T-helper 1 cell treated with Interleukin-12 subunit alpha and Interleukin-12 subunit beta and Interleukin-4 antibody, amounts not matched to agents 30 μg/mL and 1 μg/mL, for 36 hours (primary cell): ENCODE data around the gene NCAPG2.
A peak's percentile ranks its signal among the peaks of the same experiment; 100 is the strongest.
"Not testable (repeated sequence)": the region's sequence is repeated elsewhere in the genome, so short reads cannot be mapped to it uniquely, and the experiment has no call there.

Experiments used
- H3K27ac Mint-ChIP-seq: one replicate; pipeline ENCODE4 v1.8.0; 2021; ENCODE audit warnings: mild to moderate bottlenecking, mixed read lengths
- H3K27me3 Mint-ChIP-seq: one replicate; pipeline ENCODE4 v1.8.0; 2021; ENCODE audit warnings: low read depth, mixed read lengths
- H3K36me3 Mint-ChIP-seq: one replicate; pipeline ENCODE4 v1.8.0; 2021; ENCODE audit warnings: low read depth, mixed read lengths
- H3K4me1 Mint-ChIP-seq: one replicate; pipeline ENCODE4 v1.8.0; 2021; ENCODE audit warnings: low read depth, mixed read lengths
- H3K4me3 Mint-ChIP-seq: one replicate; pipeline ENCODE4 v1.8.0; 2021; ENCODE audit warnings: mild to moderate bottlenecking, moderate library complexity, mixed read lengths
- H3K9me3 Mint-ChIP-seq: one replicate; pipeline ENCODE4 v1.8.0; 2021; ENCODE audit warnings: mixed read lengths

NCAPG2 gene

GRCh38 chr7:158685693-158686092 lies 18.9 kb downstream of the NCAPG2 start:
- Mint-ChIP-seq H3K4me1 (no peaks in the 10 kb centered on the region), H3K27ac (no peak overlapping the region), H3K4me3 (no peak overlapping the region), H3K27me3 (no peaks in the 10 kb centered on the region), H3K9me3 (no peaks in the 10 kb centered on the region), H3K36me3 (peaks cover 30% of the 10 kb centered on the region)

GRCh38 chr7:158684329-158684728 lies 20.3 kb downstream of the NCAPG2 start:
- Mint-ChIP-seq H3K4me1 (peaks cover 1% of the 10 kb centered on the region), H3K36me3 (peaks cover 35% of the 10 kb centered on the region), H3K4me3 (no peak overlapping the region), H3K27me3 (no peaks in the 10 kb centered on the region), H3K27ac (no peak overlapping the region), H3K9me3 (no peaks in the 10 kb centered on the region)

- Mint-ChIP-seq H3K9me3 (no peaks in the 10 kb centered on the region), H3K27ac (no peak overlapping the region), H3K36me3 (peaks cover 34% of the 10 kb centered on the region), H3K4me1 (peaks cover 2% of the 10 kb centered on the region), H3K4me3 (no peak overlapping the region), H3K27me3 (no peaks in the 10 kb centered on the region)
Measured at GRCh38 chr7:158683541-158683940, 21.1 kb downstream of the NCAPG2 start.

- no peak overlapping the region for H3K27ac Mint-ChIP-seq
- no peaks in the 10 kb centered on the region for H3K9me3 Mint-ChIP-seq
- no peak overlapping the region for H3K4me3 Mint-ChIP-seq
- H3K36me3 Mint-ChIP-seq: peaks cover 32% of the 10 kb centered on the region
- no peaks in the 10 kb centered on the region for H3K27me3 Mint-ChIP-seq
- peaks cover 5% of the 10 kb centered on the region for H3K4me1 Mint-ChIP-seq
Measured at GRCh38 chr7:158682456-158682855, 22.1 kb downstream of the NCAPG2 start.

GRCh38 chr7:158680754-158681153 lies 23.9 kb downstream of the NCAPG2 start:
- no peaks in the 10 kb centered on the region for H3K9me3 Mint-ChIP-seq
- H3K27ac Mint-ChIP-seq: no peak overlapping the region
- H3K4me1 Mint-ChIP-seq: peaks cover 10% of the 10 kb centered on the region
- peaks cover 39% of the 10 kb centered on the region for H3K36me3 Mint-ChIP-seq
- no peaks in the 10 kb centered on the region for H3K27me3 Mint-ChIP-seq
- H3K4me3 Mint-ChIP-seq: no peak overlapping the region

- no peak overlapping the region for H3K27ac Mint-ChIP-seq
- H3K4me1 Mint-ChIP-seq: peaks cover 22% of the 10 kb centered on the region
- H3K27me3 Mint-ChIP-seq: no peaks in the 10 kb centered on the region
- H3K36me3 Mint-ChIP-seq: peaks cover 55% of the 10 kb centered on the region
- no peak overlapping the region for H3K4me3 Mint-ChIP-seq
- H3K9me3 Mint-ChIP-seq: no peaks in the 10 kb centered on the region
Measured at GRCh38 chr7:158676906-158677305, 27.7 kb downstream of the NCAPG2 start.

- H3K4me3 Mint-ChIP-seq: no peak overlapping the region
- H3K27me3 Mint-ChIP-seq: no peaks in the 10 kb centered on the region
- peaks cover 60% of the 10 kb centered on the region for H3K36me3 Mint-ChIP-seq
- no peak overlapping the region for H3K27ac Mint-ChIP-seq
- H3K4me1 Mint-ChIP-seq: peaks cover 22% of the 10 kb centered on the region
- H3K9me3 Mint-ChIP-seq: no peaks in the 10 kb centered on the region
Measured at GRCh38 chr7:158676171-158676840, 28.3 kb downstream of the NCAPG2 start.

- no peaks in the 10 kb centered on the region for H3K9me3 Mint-ChIP-seq
- H3K27ac Mint-ChIP-seq: peak overlapping the region; percentile 42
- H3K36me3 Mint-ChIP-seq: peaks cover 54% of the 10 kb centered on the region
- no peaks in the 10 kb centered on the region for H3K27me3 Mint-ChIP-seq
- H3K4me1 Mint-ChIP-seq: peaks cover 23% of the 10 kb centered on the region
- no peak overlapping the region for H3K4me3 Mint-ChIP-seq
Measured at GRCh38 chr7:158672975-158673374, 31.6 kb downstream of the NCAPG2 start.

GRCh38 chr7:158668086-158668485 lies 36.5 kb downstream of the NCAPG2 start:
- Mint-ChIP-seq H3K4me1 (peaks cover 18% of the 10 kb centered on the region), H3K36me3 (peaks cover 43% of the 10 kb centered on the region)
- H3K4me3 Mint-ChIP-seq, H3K9me3 Mint-ChIP-seq, H3K27me3 Mint-ChIP-seq, H3K27ac Mint-ChIP-seq: not testable (repeated sequence)

GRCh38 chr7:158666966-158667678 lies 37.5 kb downstream of the NCAPG2 start:
- peaks cover 16% of the 10 kb centered on the region for H3K4me1 Mint-ChIP-seq
- not testable (repeated sequence) for H3K9me3 Mint-ChIP-seq, H3K27ac Mint-ChIP-seq, H3K4me3 Mint-ChIP-seq, H3K27me3 Mint-ChIP-seq
- peaks cover 45% of the 10 kb centered on the region for H3K36me3 Mint-ChIP-seq

GRCh38 chr7:158666401-158666800 lies 38.2 kb downstream of the NCAPG2 start:
- Mint-ChIP-seq H3K36me3 (peaks cover 44% of the 10 kb centered on the region), H3K4me1 (peaks cover 16% of the 10 kb centered on the region), H3K9me3 (no peaks in the 10 kb centered on the region), H3K27me3 (no peaks in the 10 kb centered on the region), H3K4me3 (no peak overlapping the region), H3K27ac (no peak overlapping the region)

GRCh38 chr7:158664406-158664805 lies 40.2 kb downstream of the NCAPG2 start:
- peaks cover 39% of the 10 kb centered on the region for H3K36me3 Mint-ChIP-seq
- no peak overlapping the region for H3K27ac Mint-ChIP-seq
- no peaks in the 10 kb centered on the region for H3K27me3 Mint-ChIP-seq
- H3K4me3 Mint-ChIP-seq: no peak overlapping the region
- peaks cover 18% of the 10 kb centered on the region for H3K4me1 Mint-ChIP-seq
- H3K9me3 Mint-ChIP-seq: no peaks in the 10 kb centered on the region

GRCh38 chr7:158663428-158663741 lies 41.2 kb downstream of the NCAPG2 start:
- no peaks in the 10 kb centered on the region for H3K9me3 Mint-ChIP-seq
- no peaks in the 10 kb centered on the region for H3K27me3 Mint-ChIP-seq
- peaks cover 14% of the 10 kb centered on the region for H3K4me1 Mint-ChIP-seq
- peak overlapping the region; percentile 17 for H3K27ac Mint-ChIP-seq
- no peak overlapping the region for H3K4me3 Mint-ChIP-seq
- peaks cover 42% of the 10 kb centered on the region for H3K36me3 Mint-ChIP-seq

- Mint-ChIP-seq H3K27me3 (no peaks in the 10 kb centered on the region), H3K4me1 (peaks cover 14% of the 10 kb centered on the region), H3K36me3 (peaks cover 47% of the 10 kb centered on the region), H3K27ac (peak overlapping the region; percentile 17), H3K9me3 (no peaks in the 10 kb centered on the region), H3K4me3 (no peak overlapping the region)
Measured at GRCh38 chr7:158662610-158663427, 41.8 kb downstream of the NCAPG2 start.

- no peak overlapping the region for H3K27ac Mint-ChIP-seq
- no peak overlapping the region for H3K4me3 Mint-ChIP-seq
- peaks cover 53% of the 10 kb centered on the region for H3K36me3 Mint-ChIP-seq
- peaks cover 27% of the 10 kb centered on the region for H3K4me1 Mint-ChIP-seq
- no peaks in the 10 kb centered on the region for H3K9me3 Mint-ChIP-seq
- H3K27me3 Mint-ChIP-seq: no peaks in the 10 kb centered on the region
Measured at GRCh38 chr7:158658475-158658874, 46.1 kb downstream of the NCAPG2 start.
